PC-9 (cell line): Measurements from ENCODE around the gene SLC66A1. TPM values are rescaled to one million over a fixed set of nuclear protein-coding genes. Genes with fewer than 3 reads are reported as not detected.
"Not testable (repeated sequence)": the region's sequence is repeated elsewhere in the genome, so short reads cannot be mapped to it uniquely, and the experiment has no call there.

Experiments used
- BruUV-seq: library from RNA; stranded (reverse); fragments of 400-500 nt; replicated peaks from 2 replicates; lab custom pipeline; 2021; lab: Mats Ljungman, UMichigan
- CTCF ChIA-PET: fragments of 300-600 bp; sonication (Branson Sonifier 250); formaldehyde crosslinking; loops from one replicate; lab custom pipeline; 2022; ENCODE audit warnings: antibody characterized with exemption; lab: Charles Lee
- POLR2A ChIA-PET: fragments of 300-600 bp; sonication (Branson Sonifier 250); formaldehyde crosslinking; loops from one replicate; lab custom pipeline; 2022; ENCODE audit warnings: antibody characterized with exemption; ENCODE audit not compliant: unreplicated experiment; lab: Charles Lee
- DNase-seq, 2 experiments: peaks; one replicate each; pipeline versions ENCODE4 v3.0.0 to v3.0.0-alpha.2; 2015 to 2022; ENCODE audit warnings: mixed read lengths in 1 of 2
- H2AFZ ChIP-seq: fragments of 200-600 bp; sonication (generic); 2 replicates; pipeline ENCODE4 v1.8.1; 2017; ENCODE audit warnings: antibody characterized with exemption
- H3F3A ChIP-seq: fragments of 200-600 bp; sonication (generic); 2 replicates; pipeline ENCODE4 v1.8.1; 2017; ENCODE audit warnings: antibody characterized with exemption, mild to moderate bottlenecking, low read depth; ENCODE audit not compliant: insufficient read depth
- H3K27ac ChIP-seq: fragments of 200-600 bp; sonication (generic); 2 replicates; pipeline ENCODE4 v1.6.1; 2016; ENCODE audit warnings: mixed run types
- H3K27me3 ChIP-seq: fragments of 200-600 bp; sonication (generic); 2 replicates; pipeline ENCODE4 v1.6.1; 2016; ENCODE audit warnings: low read depth, mixed run types; ENCODE audit not compliant: insufficient read depth
- H3K36me3 ChIP-seq: fragments of 200-600 bp; sonication (generic); 2 replicates; pipeline ENCODE4 v1.6.1; 2016; ENCODE audit warnings: low read depth, mixed run types
- H3K4me1 ChIP-seq: fragments of 200-600 bp; sonication (generic); replicated peaks from 2 replicates; pipeline ENCODE4 v1.6.1; 2016; ENCODE audit warnings: mixed run types; ENCODE audit not compliant: insufficient read depth
- H3K4me2 ChIP-seq: fragments of 200-600 bp; sonication (generic); 2 replicates; pipeline ENCODE4 v1.6.1; 2017; ENCODE audit warnings: mixed run types
- H3K4me3 ChIP-seq: fragments of 200-600 bp; sonication (generic); 2 replicates; pipeline ENCODE4 v1.6.1; 2016; ENCODE audit warnings: mixed run types
- H3K79me2 ChIP-seq: fragments of 200-600 bp; sonication (generic); 2 replicates; pipeline ENCODE4 v1.6.1; 2017; ENCODE audit warnings: low read depth, mixed run types
- H3K9me2 ChIP-seq: fragments of 200-600 bp; sonication (generic); 2 replicates; pipeline ENCODE4 v1.8.1; 2017; ENCODE audit warnings: mild to moderate bottlenecking; ENCODE audit not compliant: insufficient read depth
- H3K9me3 ChIP-seq: fragments of 200-600 bp; sonication (generic); 2 replicates; pipeline ENCODE4 v1.8.1; 2016; ENCODE audit warnings: low read depth; ENCODE audit not compliant: insufficient read depth
- H4K20me1 ChIP-seq: fragments of 200-600 bp; sonication (generic); 2 replicates; pipeline ENCODE4 v1.8.1; 2017; ENCODE audit not compliant: insufficient read depth
- CTCF ChIP-seq: fragments of 200-600 bp; sonication (generic); conservative IDR thresholded peaks from 2 replicates; pipeline ENCODE4 v1.6.1; 2017; ENCODE audit warnings: mixed run types, antibody characterized with exemption, mild to moderate bottlenecking, moderate library complexity
- EZH2 ChIP-seq: fragments of 200-600 bp; sonication (generic); IDR thresholded peaks from 2 replicates; pipeline ENCODE4 v1.8.0; 2017; ENCODE audit warnings: antibody characterized with exemption, low read depth
- intact Hi-C: fragments of 100-400 bp; cut with micrococcal nuclease; formaldehyde crosslinking; loops from one replicate; pipeline ENCODE4 v1.10.0; 2022; ENCODE audit not compliant: unreplicated experiment
- total RNA-seq: library from RNA; stranded (reverse); gene quantifications from 2 replicates; pipeline ENCODE4 v1.2.3, GENCODE V29; 2021

SLC66A1 gene
- total RNA-seq, 1 experiment from 2014 or later, result 13.8 TPM

GRCh38 chr1:19294638-19295037 is 17.5 kb upstream of the SLC66A1 start:
- BruUV-seq, result no TSS peak
- Histone ChIP-seq H4K20me1 (no peaks in the 10 kb centered on the region), H3K79me2 (no peaks in the 10 kb centered on the region), H3K4me2 (no peak overlapping the region), H3F3A (no peaks in the 10 kb centered on the region), H3K4me3 (no peak overlapping the region), H2AFZ (no peak overlapping the region), H3K4me1 (no peaks in the 10 kb centered on the region), H3K27me3 (no peaks in the 10 kb centered on the region), H3K9me2 (no peaks in the 10 kb centered on the region), H3K9me3 (no peaks in the 10 kb centered on the region), H3K36me3 (no peaks in the 10 kb centered on the region), H3K27ac (no peak overlapping the region)
- ChIA-PET CTCF (no interaction called here), POLR2A (no interaction called here)
- no peak for DNase-seq
- no peak for TF ChIP-seq CTCF
- no peak for TF ChIP-seq EZH2
- intact Hi-C loops, result no loop called here

DNA sequence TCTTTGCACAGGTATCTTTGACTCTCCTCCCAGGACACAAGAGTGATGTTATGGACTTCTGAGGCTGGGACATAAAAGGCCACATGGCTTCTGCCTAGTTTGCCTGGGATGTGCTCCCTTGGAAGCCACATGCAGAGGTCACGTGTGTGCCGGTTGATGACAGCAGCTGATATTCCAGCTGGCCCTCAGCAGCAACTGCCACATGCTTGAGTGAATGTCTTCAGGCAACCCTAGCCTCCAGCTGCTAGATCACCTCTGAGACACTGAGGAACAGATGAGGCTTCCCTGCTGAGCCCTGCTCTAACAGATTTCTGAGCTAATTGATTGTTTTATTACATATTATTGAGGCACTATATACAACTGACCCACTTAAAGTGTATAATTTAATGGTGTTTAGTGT is 11.9 kb upstream of the SLC66A1 start:
- Histone ChIP-seq H3F3A (no peaks in the 10 kb centered on the region), H3K4me1 (no peaks in the 10 kb centered on the region), H3K4me3 (no peak overlapping the region), H3K79me2 (no peaks in the 10 kb centered on the region), H4K20me1 (no peaks in the 10 kb centered on the region), H3K27me3 (no peaks in the 10 kb centered on the region), H3K36me3 (no peaks in the 10 kb centered on the region), H2AFZ (no peak overlapping the region), H3K27ac (no peak overlapping the region), H3K9me3 (no peaks in the 10 kb centered on the region), H3K4me2 (no peak overlapping the region), H3K9me2 (no peaks in the 10 kb centered on the region)
- TF ChIP-seq CTCF, result no peak
- no peak for TF ChIP-seq EZH2
- intact Hi-C loops, result no loop called here
- CTCF ChIA-PET, result no interaction called here
- DNase-seq, result no peak
- POLR2A ChIA-PET, result interaction anchor here (0.8 kb wide), 1 partner anchor 22 kb away, joined by 6 read pairs; no protein-coding TSS in a partner anchor
- BruUV-seq, result no TSS peak

- H2AFZ ChIP-seq, H4K20me1 ChIP-seq, DNase-seq, CTCF ChIA-PET, H3K36me3 ChIP-seq, H3F3A ChIP-seq, H3K9me3 ChIP-seq, H3K27ac ChIP-seq, BruUV-seq, H3K9me2 ChIP-seq, H3K27me3 ChIP-seq, intact Hi-C loops, H3K4me2 ChIP-seq, H3K79me2 ChIP-seq, H3K4me1 ChIP-seq, H3K4me3 ChIP-seq, POLR2A ChIA-PET: not testable (repeated sequence)
These were observed 8.0 kb upstream of the SLC66A1 start for GRCh38 chr1:19304081-19304480.

DNA sequence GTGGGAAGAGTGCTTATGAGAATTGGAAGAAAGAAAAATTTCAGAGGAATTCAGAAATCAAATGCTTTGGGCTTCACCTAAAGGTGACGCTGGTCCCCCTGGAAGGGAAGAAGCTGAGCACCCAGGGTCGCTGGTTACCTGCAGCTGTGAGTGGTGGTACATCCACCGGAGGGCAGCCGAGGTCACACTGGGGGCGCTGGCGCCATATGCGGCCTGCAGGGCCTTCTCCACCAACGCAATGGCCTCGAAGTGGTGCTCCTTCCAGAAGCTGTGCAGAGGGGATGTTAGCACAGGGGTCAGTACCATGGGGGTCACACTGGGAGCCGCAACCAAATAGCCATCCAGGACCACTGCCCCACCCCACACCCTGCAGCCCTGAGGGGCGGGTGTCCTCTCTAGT is 6.2 kb upstream of the SLC66A1 start:
- ChIA-PET CTCF (no interaction called here), POLR2A (no interaction called here)
- intact Hi-C loops, result no loop called here

More for the DNA sequence above, 6.2 kb upstream of the SLC66A1 start:
- Histone ChIP-seq H3K9me2 (no peaks in the 10 kb centered on the region), H3K4me3 (no peak overlapping the region), H2AFZ (no peak overlapping the region), H3F3A (no peaks in the 10 kb centered on the region), H4K20me1 (peaks cover 4% of the 10 kb centered on the region; the same call in 1 of the 2 replicates), H3K36me3 (no peaks in the 10 kb centered on the region), H3K79me2 (peaks cover 7% of the 10 kb centered on the region), H3K4me1 (no peaks in the 10 kb centered on the region), H3K9me3 (no peaks in the 10 kb centered on the region), H3K27me3 (no peaks in the 10 kb centered on the region), H3K4me2 (no peak overlapping the region), H3K27ac (no peak overlapping the region)
- no peak for TF ChIP-seq CTCF
- TF ChIP-seq EZH2, result no peak
- no peak for DNase-seq
- no TSS peak for BruUV-seq
